Adipocyte (in vitro differentiated cells): ENCODE measurements around the gene CPOX.
A peak's percentile ranks its signal among the peaks of the same experiment; 100 is the strongest.

Experiments
- DNase-seq: peaks from one replicate; pipeline ENCODE4 v3.0.0-alpha.2; 2015; ENCODE audit warnings: low read depth
- H3K27me3 ChIP-seq: replicated peaks from 2 replicates; pipeline ENCODE4 v1.7.0; 2013; ENCODE audit warnings: mild to moderate bottlenecking, low read length, moderate library complexity; ENCODE audit not compliant: control insufficient read depth, insufficient read depth
- H3K36me3 ChIP-seq: 2 replicates; pipeline ENCODE4 v1.7.0; 2013; ENCODE audit warnings: low read length, mild to moderate bottlenecking, moderate library complexity; ENCODE audit not compliant: control insufficient read depth, insufficient read depth, severe bottlenecking
- H3K4me1 ChIP-seq: 2 replicates; pipeline ENCODE4 v1.7.0; 2013; ENCODE audit warnings: mild to moderate bottlenecking, low read length, moderate library complexity; ENCODE audit not compliant: control insufficient read depth, insufficient read depth
- H3K4me3 ChIP-seq: 2 replicates; pipeline ENCODE4 v1.7.0; 2013; ENCODE audit warnings: mild to moderate bottlenecking, low read length, moderate library complexity
- H3K9ac ChIP-seq: 2 replicates; pipeline ENCODE4 v1.7.0; 2013; ENCODE audit warnings: mild to moderate bottlenecking, low read length, moderate library complexity
- H3K9me3 ChIP-seq: 2 replicates; pipeline ENCODE4 v1.7.0; 2013; ENCODE audit warnings: mild to moderate bottlenecking, low read length, moderate library complexity; ENCODE audit not compliant: control insufficient read depth

Gene CPOX

DNA sequence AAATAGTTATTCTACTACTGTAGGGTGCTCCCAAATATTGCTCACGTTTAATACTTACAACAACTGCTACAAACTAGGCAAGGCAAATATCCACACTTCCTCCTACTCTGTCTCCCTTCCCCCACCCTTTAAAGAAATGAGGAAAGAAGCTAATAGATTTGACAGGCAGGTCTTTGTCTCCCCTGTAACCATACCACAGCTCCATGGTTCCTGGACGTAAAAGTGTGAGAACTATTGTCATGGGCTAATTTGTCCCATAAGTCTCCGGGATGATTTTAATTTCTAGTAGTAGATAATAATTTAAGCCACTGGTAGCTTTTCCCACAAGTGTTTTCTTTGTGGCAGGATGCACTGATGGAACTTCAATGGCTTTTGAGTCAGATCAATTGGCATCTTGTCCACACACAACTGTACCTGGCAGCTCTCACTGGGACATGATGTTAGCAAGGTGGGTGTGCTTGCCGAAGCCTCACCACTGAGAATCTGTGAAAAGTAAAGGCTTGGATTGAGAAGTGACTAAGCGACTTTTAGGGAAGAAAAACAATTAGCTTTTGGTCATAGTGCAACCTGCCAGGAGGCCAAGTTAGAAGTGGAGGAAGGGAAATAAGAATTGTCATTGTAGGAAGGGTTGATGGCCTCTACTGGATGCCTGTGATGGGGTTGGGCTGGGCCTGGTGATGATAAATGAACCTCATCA is 1.4 kb upstream of the CPOX start:
- Histone ChIP-seq H3K27me3 (no peaks in the 10 kb centered on the region), H3K9me3 (no peaks in the 10 kb centered on the region), H3K9ac (no peak overlapping the region), H3K4me1 (peaks cover 20% of the 10 kb centered on the region), H3K4me3 (no peak overlapping the region), H3K36me3 (peaks cover 11% of the 10 kb centered on the region)
- DNase-seq, result no peak

DNA sequence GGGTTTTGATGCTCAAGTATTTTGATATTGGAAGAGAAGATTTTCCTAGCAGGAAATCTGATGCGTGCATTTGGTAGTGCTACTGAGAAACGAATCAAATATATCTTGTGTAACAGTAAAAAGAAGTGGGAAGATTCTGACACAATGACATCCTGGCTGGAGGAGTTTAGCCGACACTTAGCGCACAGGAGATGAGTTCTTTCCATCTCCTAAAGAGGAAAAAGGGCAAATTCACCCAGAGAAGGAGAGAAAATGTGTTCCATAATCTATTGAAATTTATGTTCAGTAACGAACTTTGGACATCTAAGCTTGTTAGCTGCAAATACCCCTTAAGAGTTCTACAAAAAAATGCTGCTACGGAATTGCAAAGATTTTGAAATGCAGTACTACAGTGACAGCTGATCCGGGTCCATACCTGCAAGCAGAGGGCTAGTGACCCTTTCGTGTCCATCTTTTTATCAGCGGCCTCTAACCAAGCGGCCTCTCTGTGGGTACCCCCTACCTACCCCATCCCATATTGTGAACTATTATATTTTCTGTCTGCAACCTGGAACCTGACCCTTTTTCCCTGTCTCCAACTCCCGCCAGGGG is 971 bp downstream of the CPOX start:
- Histone ChIP-seq H3K27me3 (no peaks in the 10 kb centered on the region), H3K4me1 (peaks cover 29% of the 10 kb centered on the region), H3K9me3 (no peaks in the 10 kb centered on the region), H3K9ac (peak overlapping the region; percentile 89), H3K36me3 (peaks cover 18% of the 10 kb centered on the region), H3K4me3 (peak overlapping the region; percentile 87)
- peak; percentile 11 for DNase-seq

DNA sequence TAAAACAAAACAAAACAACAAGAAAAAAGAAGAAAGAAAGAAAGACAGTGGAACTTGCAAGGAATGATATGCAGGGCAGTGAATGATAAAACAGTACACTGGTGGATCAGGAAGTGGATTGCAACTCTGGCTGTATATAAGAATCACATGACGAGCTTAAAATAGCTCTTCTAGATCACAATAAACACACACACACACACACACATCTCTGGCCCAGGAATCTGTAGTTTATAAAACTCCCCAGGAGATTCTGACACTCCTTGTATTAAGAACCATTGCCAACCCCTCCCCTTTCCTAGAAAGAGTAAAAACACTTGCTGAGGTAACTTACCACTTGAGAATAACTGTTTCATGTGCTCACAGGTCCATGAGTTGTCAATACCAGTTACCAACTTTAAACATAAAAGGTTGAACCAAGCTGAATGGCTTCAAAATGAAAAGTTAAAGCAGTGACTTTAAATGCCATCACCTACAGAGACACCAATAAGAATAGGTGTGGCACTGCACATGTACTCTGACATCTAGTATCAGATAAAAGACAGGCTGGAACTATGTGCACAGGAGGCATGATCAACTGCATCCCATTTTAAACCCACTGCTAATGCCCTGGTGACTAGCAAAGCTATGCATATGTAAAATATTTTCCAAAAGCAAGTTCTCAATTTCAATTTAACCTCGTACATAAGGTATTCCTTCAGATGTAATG is 3.9 kb downstream of the CPOX start:
- no peak overlapping the region for H3K4me3 ChIP-seq
- no peak for DNase-seq
- H3K27me3 ChIP-seq, result no peaks in the 10 kb centered on the region
- no peak overlapping the region for H3K9ac ChIP-seq
- H3K36me3 ChIP-seq, result peaks cover 36% of the 10 kb centered on the region
- H3K4me1 ChIP-seq, result peaks cover 47% of the 10 kb centered on the region
- H3K9me3 ChIP-seq, result no peaks in the 10 kb centered on the region

DNA sequence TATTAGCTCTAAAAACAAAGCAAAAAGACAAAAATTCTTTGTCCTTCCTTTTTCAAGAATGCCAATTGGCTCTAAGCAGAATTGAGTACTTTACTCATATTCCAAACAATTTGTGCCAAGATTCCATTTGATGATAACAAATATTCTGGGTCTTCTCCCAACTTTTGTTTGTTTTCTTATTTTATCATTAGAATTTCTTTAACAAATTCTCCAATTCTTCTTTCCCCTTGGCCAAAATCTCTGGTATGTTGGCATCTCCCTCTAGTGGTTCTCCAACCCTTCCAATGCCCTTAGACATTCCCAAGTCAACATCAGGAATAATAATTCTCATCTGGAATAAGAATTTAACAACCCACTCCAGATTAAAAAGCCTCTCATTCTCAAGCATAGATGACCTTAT is 5.3 kb downstream of the CPOX start:
- Histone ChIP-seq H3K9me3 (no peaks in the 10 kb centered on the region), H3K9ac (no peak overlapping the region), H3K4me3 (peak overlapping the region; percentile 35), H3K4me1 (peaks cover 57% of the 10 kb centered on the region), H3K36me3 (peaks cover 37% of the 10 kb centered on the region), H3K27me3 (no peaks in the 10 kb centered on the region)
- DNase-seq, result peak; percentile 41

DNA sequence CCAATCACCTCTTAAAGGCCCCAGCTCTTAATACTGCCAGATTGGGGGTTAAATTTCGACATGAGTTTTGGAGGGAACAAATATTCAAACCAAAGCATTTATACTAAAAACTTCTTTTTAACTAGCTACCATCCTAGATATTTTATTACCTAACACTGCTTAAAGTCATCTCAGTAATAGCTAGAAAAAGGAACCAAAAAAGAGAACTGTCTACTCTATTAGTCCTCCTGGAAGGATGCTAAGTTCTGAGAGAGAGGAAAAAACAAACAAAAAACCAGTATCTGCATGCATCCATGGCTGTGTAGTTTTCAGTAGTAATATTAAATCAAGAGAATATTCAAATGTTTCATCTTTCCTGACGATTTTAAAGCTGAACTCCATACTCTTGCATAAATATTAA is 5.8 kb downstream of the CPOX start:
- Histone ChIP-seq H3K9me3 (no peaks in the 10 kb centered on the region), H3K4me1 (peaks cover 55% of the 10 kb centered on the region), H3K9ac (peak overlapping the region; percentile 60), H3K4me3 (peak overlapping the region; percentile 35), H3K36me3 (peaks cover 37% of the 10 kb centered on the region), H3K27me3 (no peaks in the 10 kb centered on the region)
- no peak for DNase-seq

DNA sequence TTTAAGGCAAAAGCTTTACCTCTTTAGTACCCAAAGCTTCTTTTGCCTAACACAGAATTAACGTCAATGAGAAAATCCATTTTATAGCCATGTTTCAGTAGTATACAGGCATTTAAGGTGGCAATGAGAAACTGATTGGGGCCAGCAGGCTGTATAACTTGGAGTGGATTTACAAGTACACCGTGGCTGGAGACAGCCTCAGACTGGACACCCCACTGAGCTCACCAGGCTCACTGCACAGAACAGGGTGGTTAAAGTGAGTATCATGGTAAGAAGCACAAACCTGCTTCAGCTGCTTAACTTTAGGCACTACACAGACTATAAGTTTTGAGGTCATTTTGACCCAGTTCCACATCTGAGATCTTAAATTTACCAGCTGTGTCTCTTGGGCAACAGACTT is 8.9 kb downstream of the CPOX start:
- H3K36me3 ChIP-seq, result peaks cover 44% of the 10 kb centered on the region
- no peak for DNase-seq
- no peaks in the 10 kb centered on the region for H3K9me3 ChIP-seq
- H3K4me1 ChIP-seq, result peaks cover 46% of the 10 kb centered on the region
- H3K27me3 ChIP-seq, result no peaks in the 10 kb centered on the region
- H3K9ac ChIP-seq, result no peak overlapping the region
- no peak overlapping the region for H3K4me3 ChIP-seq

DNA sequence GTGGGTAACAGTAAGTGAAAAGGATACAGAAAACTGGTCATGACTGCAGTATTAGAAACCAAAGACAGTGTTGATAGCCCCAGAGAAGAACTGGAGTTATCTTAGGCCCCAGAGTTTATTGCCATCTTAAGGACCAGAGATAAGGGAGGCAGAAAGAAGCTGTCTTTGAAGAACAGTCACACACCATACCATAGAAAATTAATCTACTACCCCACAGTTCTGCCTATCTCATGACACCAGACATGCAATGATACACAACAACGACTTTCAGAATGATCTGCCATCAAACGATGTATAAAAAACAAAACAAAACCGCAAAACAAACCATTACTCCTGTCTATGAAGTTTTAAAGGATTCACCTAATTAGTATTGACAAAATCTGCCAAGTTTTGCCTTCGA is 9.6 kb downstream of the CPOX start:
- no peak for DNase-seq
- H3K4me3 ChIP-seq, result no peak overlapping the region
- H3K4me1 ChIP-seq, result peaks cover 40% of the 10 kb centered on the region
- H3K9ac ChIP-seq, result no peak overlapping the region
- H3K36me3 ChIP-seq, result peaks cover 47% of the 10 kb centered on the region
- H3K9me3 ChIP-seq, result no peaks in the 10 kb centered on the region
- H3K27me3 ChIP-seq, result no peaks in the 10 kb centered on the region

DNA sequence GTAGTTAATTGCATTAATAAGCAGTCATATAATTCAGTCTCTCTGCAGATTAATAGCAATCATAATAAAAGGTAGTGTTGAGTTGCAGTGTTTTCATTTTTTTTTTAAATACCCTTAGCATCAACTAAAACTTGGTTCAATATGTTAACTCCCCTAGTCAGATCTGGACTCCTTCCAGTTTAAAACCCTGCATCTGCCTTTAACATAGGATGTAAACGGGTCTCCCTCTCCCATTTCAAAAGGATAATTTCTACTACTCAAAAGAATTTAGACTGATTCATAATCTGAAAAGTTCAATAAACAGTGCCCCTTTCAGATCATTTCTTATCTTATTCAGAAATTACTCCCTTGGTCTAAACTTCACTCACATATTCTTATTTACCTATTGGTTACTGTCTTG is 11.4 kb downstream of the CPOX start:
- Histone ChIP-seq H3K27me3 (no peaks in the 10 kb centered on the region), H3K36me3 (peaks cover 51% of the 10 kb centered on the region), H3K9ac (no peak overlapping the region), H3K9me3 (no peaks in the 10 kb centered on the region), H3K4me3 (no peak overlapping the region), H3K4me1 (peaks cover 38% of the 10 kb centered on the region)
- DNase-seq, result no peak

DNA sequence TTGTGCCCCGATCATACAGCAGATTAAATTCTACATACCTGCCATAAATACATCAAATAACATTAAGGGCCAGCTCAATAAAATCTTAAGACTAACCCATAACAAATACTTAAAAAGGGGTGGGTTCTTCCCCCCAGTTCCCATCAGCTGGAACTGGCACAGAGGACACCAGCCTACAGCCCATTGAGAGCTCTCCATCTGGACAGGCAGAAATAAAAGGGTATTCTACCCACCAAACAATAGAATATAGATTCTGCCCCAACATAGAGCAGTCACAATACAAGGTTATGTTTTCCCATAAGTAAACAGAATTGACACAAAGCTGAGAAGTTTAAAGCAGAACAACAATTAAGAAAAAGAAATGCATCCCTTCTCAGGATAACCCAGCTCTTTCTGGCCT is 11.9 kb downstream of the CPOX start:
- DNase-seq, result no peak
- Histone ChIP-seq H3K9ac (no peak overlapping the region), H3K9me3 (no peaks in the 10 kb centered on the region), H3K4me3 (no peak overlapping the region), H3K36me3 (peaks cover 51% of the 10 kb centered on the region), H3K4me1 (peaks cover 41% of the 10 kb centered on the region), H3K27me3 (no peaks in the 10 kb centered on the region)

DNA sequence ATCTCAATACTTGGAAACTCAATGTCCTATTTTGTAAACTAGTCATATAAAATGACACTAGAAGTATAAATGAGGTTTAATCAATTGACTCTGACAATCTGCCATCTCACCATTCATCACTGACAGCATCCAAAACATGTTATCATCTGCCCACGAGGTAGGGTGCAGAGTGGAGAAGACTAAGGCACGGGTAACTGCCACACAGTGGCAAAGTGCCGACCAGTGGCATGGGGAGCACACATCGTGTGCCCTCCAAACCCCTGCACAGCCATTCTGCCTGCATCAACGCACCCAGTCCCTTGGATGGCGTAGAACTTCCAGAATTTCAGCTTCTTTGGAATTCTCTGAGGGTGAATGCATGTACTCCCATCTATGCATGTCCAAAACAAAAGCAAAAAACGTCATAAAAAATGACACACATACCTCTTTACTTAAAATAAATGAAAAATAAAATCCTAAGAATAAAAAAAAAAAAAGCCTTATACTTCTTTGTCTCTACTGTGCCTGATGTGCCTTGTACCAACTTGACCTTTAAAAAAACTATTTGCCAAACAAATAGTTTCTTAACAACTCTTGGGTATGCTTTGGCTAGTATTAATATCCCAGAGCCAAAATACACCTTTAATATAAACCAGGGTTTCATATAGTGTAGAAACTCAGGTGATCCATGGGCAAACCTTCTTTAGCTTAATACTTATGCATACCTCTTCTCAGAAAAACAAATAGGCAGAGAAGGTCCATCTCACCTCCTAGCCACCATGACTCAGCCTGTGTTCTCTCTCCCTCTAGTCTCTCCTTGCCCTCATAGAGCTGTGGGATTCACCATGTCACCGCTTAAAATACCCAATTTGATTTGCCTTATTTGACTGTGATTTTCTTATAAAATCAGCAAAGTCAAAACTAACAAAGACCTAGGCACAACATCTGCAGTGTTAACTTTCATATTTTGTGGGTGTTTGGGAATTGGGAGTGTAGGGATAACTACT is 12.7 kb downstream of the CPOX start:
- no peaks in the 10 kb centered on the region for H3K27me3 ChIP-seq
- peaks cover 45% of the 10 kb centered on the region for H3K36me3 ChIP-seq
- DNase-seq, result no peak
- H3K4me1 ChIP-seq, result peaks cover 42% of the 10 kb centered on the region
- no peak overlapping the region for H3K4me3 ChIP-seq
- H3K9ac ChIP-seq, result no peak overlapping the region
- H3K9me3 ChIP-seq, result no peaks in the 10 kb centered on the region
